Thyroid gland (tissue), 4 donors: ENCODE results near the gene GLRB. TPM values are rescaled to one million over a fixed set of nuclear protein-coding genes. Genes with fewer than 3 reads are reported as not detected.

Source experiments
- DNase-seq, 2 donors: peaks; one replicate each; pipeline ENCODE4 v3.0.0-alpha.2; 2019
- H3K27ac ChIP-seq, 3 donors: fragments of 200-600 bp; sonication (generic); 1 replicate in 2 of 3; 2 replicates in 1 of 3; pipeline ENCODE4 v1.5.1; 2016 to 2019; ENCODE audit warnings: mild to moderate bottlenecking in 1 of 3, moderate library complexity in 1 of 3
- H3K27me3 ChIP-seq: fragments of 200-600 bp; sonication (generic); one replicate; pipeline ENCODE4 v1.5.1; 2019
- H3K36me3 ChIP-seq, 2 donors: fragments of 200-600 bp; sonication (generic); one replicate each; pipeline ENCODE4 v1.5.1; 2016 to 2019
- H3K4me1 ChIP-seq, 2 donors: fragments of 200-600 bp; sonication (generic); one replicate each; pipeline ENCODE4 v1.5.1; 2017 to 2019
- H3K4me3 ChIP-seq, 3 donors: fragments of 200-600 bp; sonication (generic); replicated peaks in 1 of 3; 1 replicate in 2 of 3; 2 replicates in 1 of 3; pipeline ENCODE4 v1.5.1; 2016; ENCODE audit warnings: mild to moderate bottlenecking in 1 of 3
- H3K9me3 ChIP-seq: fragments of 200-600 bp; sonication (generic); one replicate; pipeline ENCODE4 v1.5.1; 2017
- POLR2A ChIP-seq, 2 donors: fragments of 450-650 bp; IDR thresholded peaks; one replicate each; pipeline ENCODE4 v1.6.1; 2017; ENCODE audit warnings: antibody characterized with exemption in 2 of 2, mild to moderate bottlenecking in 2 of 2, moderate library complexity in 1 of 2
- WGBS, 2 donors: methylation state at CpG; one replicate each; pipeline ENCODE4 v1.1.5; 2017; 5-methylcytosine and 5-hydroxymethylcytosine counted together
- intact Hi-C: fragments of 100-400 bp; cut with DNase I; formaldehyde crosslinking; loops from one replicate; pipeline ENCODE4 v1.15.1; 2023
- total RNA-seq, 4 donors: library from RNA; depleted of rRNA; stranded (reverse); fragments of >200 nt; gene quantifications; one replicate each; pipeline ENCODE4 v1.2.3, GENCODE V29; 2016
- TF ChIP-seq, protein P1 (sequence below), 6 experiments: fragments of 200-600 bp in 3 of 6; fragments of 450-650 bp in 3 of 6; sonication (generic) in 3 of 6; IDR thresholded peaks; one replicate each; pipeline ENCODE4 v1.5.1; 2016 to 2019; ENCODE audit warnings: antibody characterized with exemption in 6 of 6, mild to moderate bottlenecking in 2 of 6, inconsistent platforms in 1 of 6, moderate library complexity in 1 of 6

Gene GLRB
- total RNA-seq, 4 donors from 2014 or later = 0.54 to 5.1 (median 0.94) TPM

DNA sequence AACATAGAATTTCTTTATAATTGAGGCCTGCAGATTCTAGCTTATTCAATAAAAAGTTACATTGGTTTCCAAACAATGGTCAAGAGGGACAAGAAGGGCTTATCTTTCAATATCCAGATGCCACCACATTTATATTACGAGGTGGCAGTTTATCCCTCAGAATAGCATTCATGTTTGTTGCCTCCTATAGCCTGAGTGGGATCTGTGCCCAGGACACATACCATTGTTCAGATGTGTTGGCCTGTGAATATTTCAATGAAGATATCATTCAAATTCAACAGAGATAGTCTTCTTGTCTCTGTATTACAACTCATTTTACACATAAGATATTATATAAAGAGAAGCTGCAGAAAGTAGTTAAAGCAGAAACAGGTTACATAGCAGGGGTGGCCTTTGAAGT lies 20.5 kb downstream of the GLRB start:
- no peak for DNase-seq
- intact Hi-C loops = no loop called here
- Histone ChIP-seq H3K4me3 (no peak overlapping the region), H3K36me3 (no peaks in the 10 kb centered on the region), H3K4me1 (no peaks in the 10 kb centered on the region), H3K27ac (no peak overlapping the region), H3K27me3 (no peaks in the 10 kb centered on the region), H3K9me3 (no peaks in the 10 kb centered on the region)
- 60 to 92% methylated on average over 1 of the region's 1 CpG for WGBS, 2 donors
- no peak for TF ChIP-seq POLR2A (IDR thresholded peaks at IDR 0.05)

DNA sequence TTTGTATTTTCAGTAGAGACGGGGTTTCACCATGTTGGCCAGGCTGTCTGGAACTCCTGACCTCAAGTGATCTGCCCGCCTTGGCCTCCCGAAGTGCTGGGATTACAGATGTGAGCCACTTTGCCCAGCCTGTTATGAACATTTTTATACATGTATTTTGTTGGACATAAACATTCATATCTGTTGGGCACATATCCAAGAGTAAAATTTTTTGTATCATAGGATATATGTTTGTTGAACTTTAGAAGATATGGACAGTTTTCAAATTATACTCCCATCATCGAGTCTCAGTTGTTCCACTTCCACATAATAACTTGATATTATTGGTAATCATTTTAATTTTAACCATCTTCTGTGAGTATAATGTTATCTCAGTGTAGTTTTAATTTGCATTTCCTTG lies 23.6 kb downstream of the GLRB start:
- Histone ChIP-seq H3K9me3 (no peaks in the 10 kb centered on the region), H3K4me3 (no peak overlapping the region), H3K27ac (no peak overlapping the region), H3K4me1 (no peaks in the 10 kb centered on the region), H3K27me3 (no peaks in the 10 kb centered on the region), H3K36me3 (no peaks in the 10 kb centered on the region)
- intact Hi-C loops = no loop called here
- no peak for DNase-seq
- TF ChIP-seq POLR2A (IDR thresholded peaks at IDR 0.05) = no peak
- TF ChIP-seq, protein P1, sequence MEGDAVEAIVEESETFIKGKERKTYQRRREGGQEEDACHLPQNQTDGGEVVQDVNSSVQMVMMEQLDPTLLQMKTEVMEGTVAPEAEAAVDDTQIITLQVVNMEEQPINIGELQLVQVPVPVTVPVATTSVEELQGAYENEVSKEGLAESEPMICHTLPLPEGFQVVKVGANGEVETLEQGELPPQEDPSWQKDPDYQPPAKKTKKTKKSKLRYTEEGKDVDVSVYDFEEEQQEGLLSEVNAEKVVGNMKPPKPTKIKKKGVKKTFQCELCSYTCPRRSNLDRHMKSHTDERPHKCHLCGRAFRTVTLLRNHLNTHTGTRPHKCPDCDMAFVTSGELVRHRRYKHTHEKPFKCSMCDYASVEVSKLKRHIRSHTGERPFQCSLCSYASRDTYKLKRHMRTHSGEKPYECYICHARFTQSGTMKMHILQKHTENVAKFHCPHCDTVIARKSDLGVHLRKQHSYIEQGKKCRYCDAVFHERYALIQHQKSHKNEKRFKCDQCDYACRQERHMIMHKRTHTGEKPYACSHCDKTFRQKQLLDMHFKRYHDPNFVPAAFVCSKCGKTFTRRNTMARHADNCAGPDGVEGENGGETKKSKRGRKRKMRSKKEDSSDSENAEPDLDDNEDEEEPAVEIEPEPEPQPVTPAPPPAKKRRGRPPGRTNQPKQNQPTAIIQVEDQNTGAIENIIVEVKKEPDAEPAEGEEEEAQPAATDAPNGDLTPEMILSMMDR (IDR thresholded peaks at IDR 0.05) = no peak
- WGBS, 2 donors = 74 to 80% methylated on average over 4 of the region's 4 CpGs

DNA sequence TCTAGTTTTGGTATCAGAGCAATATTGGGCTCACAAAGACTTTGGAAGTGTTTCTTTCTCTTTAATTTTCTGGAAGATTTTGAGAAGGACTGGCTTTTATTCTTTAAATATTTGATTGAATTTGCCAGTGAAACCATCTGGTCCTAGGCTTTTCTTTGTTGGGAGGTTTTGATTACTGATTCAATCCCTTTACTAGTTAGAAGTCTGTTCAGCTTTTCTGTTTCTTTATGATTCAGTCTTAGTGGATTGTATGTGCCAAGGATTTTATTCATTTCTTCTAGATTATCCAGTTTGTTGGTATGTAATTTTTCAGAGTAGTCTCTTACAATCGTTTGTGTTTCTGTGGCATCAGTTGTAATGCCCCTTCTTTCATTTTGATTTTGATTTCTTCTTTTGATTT lies 28.6 kb downstream of the GLRB start:
- no peaks in the 10 kb centered on the region for H3K36me3 ChIP-seq
- H3K27ac ChIP-seq = no peak overlapping the region
- H3K9me3 ChIP-seq = no peaks in the 10 kb centered on the region
- DNase-seq = no peak
- H3K4me1 ChIP-seq = no peaks in the 10 kb centered on the region
- no peak overlapping the region for H3K4me3 ChIP-seq
- no peaks in the 10 kb centered on the region for H3K27me3 ChIP-seq
- intact Hi-C loops = no loop called here
- WGBS, 2 donors = 91% methylated on average over 1 of the region's 1 CpG
- TF ChIP-seq, protein P1 (IDR thresholded peaks at IDR 0.05) = no peak
- TF ChIP-seq POLR2A (IDR thresholded peaks at IDR 0.05) = no peak

DNA sequence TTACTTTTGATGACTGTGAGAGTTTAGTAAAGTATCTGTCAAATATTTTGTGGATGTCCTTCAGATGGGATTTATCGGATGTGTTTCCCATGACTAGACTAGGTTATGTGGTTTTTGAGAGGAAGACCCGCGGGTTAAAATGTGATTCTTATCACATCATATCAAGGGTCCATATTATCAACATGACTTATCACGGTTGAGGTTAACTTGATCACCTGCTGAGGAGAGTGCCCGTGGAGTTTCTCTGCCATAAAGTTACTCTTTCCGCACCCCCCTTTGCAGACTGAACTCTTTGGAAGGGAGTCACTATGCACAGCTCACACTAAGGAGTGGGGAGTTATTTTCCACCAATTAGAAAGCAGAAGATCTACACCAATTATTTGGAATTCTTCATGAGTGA lies 38.7 kb downstream of the GLRB start:
- Histone ChIP-seq H3K4me1 (no peaks in the 10 kb centered on the region), H3K36me3 (no peaks in the 10 kb centered on the region), H3K27ac (no peak overlapping the region), H3K4me3 (no peak overlapping the region), H3K9me3 (no peaks in the 10 kb centered on the region), H3K27me3 (no peaks in the 10 kb centered on the region)
- intact Hi-C loops = no loop called here
- no peak for DNase-seq
- TF ChIP-seq, protein P1 (IDR thresholded peaks at IDR 0.05) = no peak
- no peak for TF ChIP-seq POLR2A (IDR thresholded peaks at IDR 0.05)
- WGBS, 2 donors = 87 to 94% methylated on average over 6 of the region's 6 CpGs

DNA sequence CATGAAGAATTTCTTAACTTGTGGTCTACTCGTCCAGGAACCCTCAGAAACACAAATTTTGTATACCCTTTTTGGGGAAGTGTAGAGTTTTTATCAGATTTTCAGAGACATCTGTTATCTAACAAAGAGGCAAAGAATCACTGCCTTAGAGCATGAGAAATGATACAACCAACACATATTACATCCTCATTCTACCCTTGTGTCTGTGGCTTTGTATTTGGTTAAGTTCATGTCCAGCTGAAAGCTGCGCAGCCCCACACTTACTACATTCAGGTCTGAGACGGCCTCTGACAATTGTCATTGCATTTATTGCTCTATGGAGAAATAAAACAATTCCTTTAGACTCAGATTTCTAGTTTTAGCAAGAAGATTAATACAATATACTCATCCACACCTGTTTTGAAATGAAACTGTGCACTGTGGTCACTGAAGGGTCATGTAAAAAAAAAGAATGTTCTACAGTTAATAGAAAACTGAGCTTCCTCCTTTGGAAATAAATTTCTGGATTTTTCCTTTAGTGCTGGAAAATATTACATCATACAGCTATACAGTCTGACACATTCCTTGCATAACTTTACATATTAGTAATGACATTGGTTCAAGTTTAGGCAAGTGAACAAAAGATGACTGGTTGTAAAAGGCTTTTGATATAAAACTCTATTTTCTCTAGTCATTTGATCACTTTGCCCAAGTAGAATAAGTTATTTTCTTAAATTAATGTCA lies 39.8 kb downstream of the GLRB start:
- Histone ChIP-seq H3K27ac (no peak overlapping the region), H3K9me3 (no peaks in the 10 kb centered on the region), H3K4me1 (no peaks in the 10 kb centered on the region), H3K27me3 (no peaks in the 10 kb centered on the region), H3K4me3 (no peak overlapping the region), H3K36me3 (no peaks in the 10 kb centered on the region)
- DNase-seq = no peak
- intact Hi-C loops = no loop called here
- TF ChIP-seq POLR2A (IDR thresholded peaks at IDR 0.05) = no peak
- TF ChIP-seq, protein P1 (IDR thresholded peaks at IDR 0.05) = no peak
- WGBS, 2 donors = 77 to 80% methylated on average over 3 of the region's 3 CpGs
